ENCODE results near the gene AOPEP. TPM values are rescaled to one million over a fixed set of nuclear protein-coding genes. Genes with fewer than 3 reads are reported as not detected.

The AOPEP gene
- polyA plus RNA-seq, 1 of the 3 experiments (the other 2 are of a cell fraction): 54.6 TPM

DNA sequence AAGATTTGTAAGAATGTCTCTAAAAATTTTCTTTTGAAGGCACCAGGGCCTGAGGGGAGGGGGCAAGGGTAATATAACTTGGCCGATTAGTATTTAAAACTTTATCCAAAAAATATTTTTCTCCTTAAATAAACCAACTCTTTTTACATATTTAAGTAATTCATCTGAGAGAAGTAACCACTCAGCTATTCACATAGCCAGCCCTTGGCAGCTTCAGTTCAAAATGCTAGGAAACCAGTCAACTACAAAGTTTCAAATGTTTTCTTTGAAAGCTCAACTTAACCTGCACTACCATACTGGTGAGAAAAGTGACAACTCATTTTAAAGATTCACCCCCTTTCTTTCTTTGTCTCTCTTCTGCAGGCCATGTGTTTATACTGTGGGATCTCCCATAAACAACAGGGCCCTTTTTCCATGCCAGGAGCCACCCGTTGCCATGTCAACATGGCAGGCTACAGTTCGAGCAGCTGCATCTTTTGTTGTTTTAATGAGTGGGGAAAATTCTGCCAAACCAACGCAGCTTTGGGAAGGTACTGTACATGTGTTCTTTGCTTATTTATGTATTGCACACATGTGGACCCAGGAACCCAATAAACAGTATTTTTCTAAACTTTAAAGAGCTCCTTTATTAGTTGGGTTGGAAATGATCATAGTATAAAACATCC, 46.3 kb downstream of the AOPEP start:
- ChIA-PET CTCF (interaction anchor here (0.9 to 1.6 kb wide), 5 partner anchors 10 to 359 kb away, joined by 3 to 7 read pairs (median 6); no protein-coding TSS in a partner anchor), POLR2A (no interaction called here)
- Histone ChIP-seq H3K27me3 (ENCODE audit: insufficient read depth) (no peaks in the 10 kb centered on the region), H3K9me3 (no peaks in the 10 kb centered on the region), H3K4me2 (no peak overlapping the region), H3K9me2 (no peaks in the 10 kb centered on the region), H3K27ac (ENCODE audit: low read depth in 2 of 2, low read length in 1 of 2) (peak overlapping the region; percentile 12 to 55; a peak in 2 of 4 replicates), H3K79me2 (ENCODE audit: insufficient read depth) (peaks cover 22% of the 10 kb centered on the region; the same call in 1 of the 2 replicates), H3K4me1 (ENCODE audit: control insufficient read depth in 1 of 2, insufficient read depth in 2 of 2, low read depth in 1 of 2, low read length in 1 of 2) (peaks cover 0 to 10% of the 10 kb centered on the region in 2 experiments; a peak in 2 of 4 replicates), H3K4me3 (ENCODE audit: low read depth in 2 of 2, low read length in 1 of 2) (no peak overlapping the region), H3K9ac (no peak overlapping the region), H4K20me1 (ENCODE audit: insufficient read depth) (no peaks in the 10 kb centered on the region), H3K36me3 (replicated peaks in 1 of 2; ENCODE audit: control insufficient read depth in 1 of 2, insufficient read depth in 2 of 2, low read length in 1 of 2) (peaks cover 0 to 2% of the 10 kb centered on the region in 2 experiments), H2AFZ (ENCODE audit: low read depth) (no peak overlapping the region), H3F3A (replicated peaks; ENCODE audit: insufficient read depth) (peaks cover 11% of the 10 kb centered on the region)
- 78% methylated on average over 4 of the region's 4 CpGs for WGBS (ENCODE audit: low lambda C conversion rate)
- TF ChIP-seq RCOR1 (IDR thresholded peaks at IDR 0.05; ENCODE audit: low read length) (no peak), JUND (IDR thresholded peaks at IDR 0.05) (no peak)
- DNase-seq: peak; percentile 42

- H4K20me1 ChIP-seq (ENCODE audit: insufficient read depth): no peaks in the 10 kb centered on the region
- H3K27me3 ChIP-seq (ENCODE audit: insufficient read depth): no peaks in the 10 kb centered on the region
- peaks cover 6% of the 10 kb centered on the region for H3F3A ChIP-seq (replicated peaks; ENCODE audit: insufficient read depth)
- H3K27ac ChIP-seq (ENCODE audit: low read depth in 2 of 2, low read length in 1 of 2): no peak overlapping the region; a peak in 1 of 4 replicates
- H3K9me3 ChIP-seq: no peaks in the 10 kb centered on the region
- peaks cover 22% of the 10 kb centered on the region; the same call in 1 of the 2 replicates for H3K79me2 ChIP-seq (ENCODE audit: insufficient read depth)
- H3K36me3 ChIP-seq (replicated peaks in 1 of 2; ENCODE audit: control insufficient read depth in 1 of 2, insufficient read depth in 2 of 2, low read length in 1 of 2): peaks cover 0 to 2% of the 10 kb centered on the region in 2 experiments
- H3K4me3 ChIP-seq (ENCODE audit: low read depth in 2 of 2, low read length in 1 of 2): no peak overlapping the region
- CTCF ChIA-PET: interaction anchor here (0.9 to 1.6 kb wide), 4 partner anchors 9 to 358 kb away, joined by 3 to 7 read pairs (median 6); no protein-coding TSS in a partner anchor
- H3K4me1 ChIP-seq (ENCODE audit: control insufficient read depth in 1 of 2, insufficient read depth in 2 of 2, low read depth in 1 of 2, low read length in 1 of 2): peaks cover 0 to 10% of the 10 kb centered on the region in 2 experiments; a peak in 2 of 4 replicates
- no peaks in the 10 kb centered on the region for H3K9me2 ChIP-seq
- no peak overlapping the region for H3K9ac ChIP-seq
- H3K4me2 ChIP-seq: no peak overlapping the region
- no peak overlapping the region for H2AFZ ChIP-seq (ENCODE audit: low read depth)
- 99% methylated on average over 5 of the region's 5 CpGs for WGBS (ENCODE audit: low lambda C conversion rate)
- no peak for DNase-seq
- POLR2A ChIA-PET: no interaction called here
- no peak for TF ChIP-seq YY1 (IDR thresholded peaks at IDR 0.05; ENCODE audit: low read depth)
- no peak for TF ChIP-seq MEF2A (IDR thresholded peaks at IDR 0.05; ENCODE audit: borderline replicate concordance, low read depth)
- no peak for TF ChIP-seq GATA2 (CRISPR knock-in tag; IDR thresholded peaks at IDR 0.05)
- TF ChIP-seq MXI1 (IDR thresholded peaks at IDR 0.05; ENCODE audit: low read depth, low read length): no peak
- TF ChIP-seq CTCF (IDR thresholded peaks at IDR 0.05): no peak
- TF ChIP-seq, protein P1, sequence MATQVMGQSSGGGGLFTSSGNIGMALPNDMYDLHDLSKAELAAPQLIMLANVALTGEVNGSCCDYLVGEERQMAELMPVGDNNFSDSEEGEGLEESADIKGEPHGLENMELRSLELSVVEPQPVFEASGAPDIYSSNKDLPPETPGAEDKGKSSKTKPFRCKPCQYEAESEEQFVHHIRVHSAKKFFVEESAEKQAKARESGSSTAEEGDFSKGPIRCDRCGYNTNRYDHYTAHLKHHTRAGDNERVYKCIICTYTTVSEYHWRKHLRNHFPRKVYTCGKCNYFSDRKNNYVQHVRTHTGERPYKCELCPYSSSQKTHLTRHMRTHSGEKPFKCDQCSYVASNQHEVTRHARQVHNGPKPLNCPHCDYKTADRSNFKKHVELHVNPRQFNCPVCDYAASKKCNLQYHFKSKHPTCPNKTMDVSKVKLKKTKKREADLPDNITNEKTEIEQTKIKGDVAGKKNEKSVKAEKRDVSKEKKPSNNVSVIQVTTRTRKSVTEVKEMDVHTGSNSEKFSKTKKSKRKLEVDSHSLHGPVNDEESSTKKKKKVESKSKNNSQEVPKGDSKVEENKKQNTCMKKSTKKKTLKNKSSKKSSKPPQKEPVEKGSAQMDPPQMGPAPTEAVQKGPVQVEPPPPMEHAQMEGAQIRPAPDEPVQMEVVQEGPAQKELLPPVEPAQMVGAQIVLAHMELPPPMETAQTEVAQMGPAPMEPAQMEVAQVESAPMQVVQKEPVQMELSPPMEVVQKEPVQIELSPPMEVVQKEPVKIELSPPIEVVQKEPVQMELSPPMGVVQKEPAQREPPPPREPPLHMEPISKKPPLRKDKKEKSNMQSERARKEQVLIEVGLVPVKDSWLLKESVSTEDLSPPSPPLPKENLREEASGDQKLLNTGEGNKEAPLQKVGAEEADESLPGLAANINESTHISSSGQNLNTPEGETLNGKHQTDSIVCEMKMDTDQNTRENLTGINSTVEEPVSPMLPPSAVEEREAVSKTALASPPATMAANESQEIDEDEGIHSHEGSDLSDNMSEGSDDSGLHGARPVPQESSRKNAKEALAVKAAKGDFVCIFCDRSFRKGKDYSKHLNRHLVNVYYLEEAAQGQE (IDR thresholded peaks at IDR 0.05; ENCODE audit: low read depth, low read length): no peak
- TF ChIP-seq RXRA (IDR thresholded peaks at IDR 0.05; ENCODE audit: borderline replicate concordance, low read depth): no peak
- no peak for TF ChIP-seq TAF1 (IDR thresholded peaks at IDR 0.05; ENCODE audit: borderline replicate concordance, low read depth, low read length)
- TF ChIP-seq RAD21 (IDR thresholded peaks at IDR 0.05; ENCODE audit: low read length): no peak
- TF ChIP-seq, protein P2, sequence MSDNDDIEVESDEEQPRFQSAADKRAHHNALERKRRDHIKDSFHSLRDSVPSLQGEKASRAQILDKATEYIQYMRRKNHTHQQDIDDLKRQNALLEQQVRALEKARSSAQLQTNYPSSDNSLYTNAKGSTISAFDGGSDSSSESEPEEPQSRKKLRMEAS (IDR thresholded peaks at IDR 0.05; ENCODE audit: low read depth): no peak
- TF ChIP-seq FOXJ3 (CRISPR knock-in tag; IDR thresholded peaks at IDR 0.05): no peak
- no peak for TF ChIP-seq USF1 (IDR thresholded peaks at IDR 0.05; ENCODE audit: borderline replicate concordance, low read depth)
- no peak for TF ChIP-seq GABPA (IDR thresholded peaks at IDR 0.05; ENCODE audit: low read depth)
- no peak for TF ChIP-seq NRF1 (IDR thresholded peaks at IDR 0.05; ENCODE audit: low read depth, low read length)
- no peak for TF ChIP-seq EP300 (IDR thresholded peaks at IDR 0.05; ENCODE audit: borderline replicate concordance in 1 of 2, low read depth in 1 of 2, low read length in 1 of 2)
- TF ChIP-seq PBX3 (IDR thresholded peaks at IDR 0.05): no peak
Observed at GRCh38 chr9:94773655-94774054, 47.2 kb downstream of the AOPEP start.
